Activated T-helper 1 cell treated with anti-CD3 and anti-CD28 coated beads, Interleukin-12 subunit alpha, Interleukin-12 subunit beta, Interleukin-2, Interleukin-4 antibody, amounts not matched to agents 30 ng/mL and 10 ng/mL and 1 ng/mL, durations not matched to agents 14 hours and 24 hours and 36 hours (primary cell): ENCODE measurements around the gene SEMA5B. TPM values are rescaled to one million over a fixed set of nuclear protein-coding genes. Genes with fewer than 3 reads are reported as not detected.

Experiments
- DNase-seq: peaks from one replicate; pipeline ENCODE4 v3.0.0; 2021; ENCODE audit warnings: low spot score
- H3K27ac Mint-ChIP-seq: one replicate; pipeline ENCODE4 v1.8.0; 2021; ENCODE audit warnings: mild to moderate bottlenecking, mixed read lengths
- H3K27me3 Mint-ChIP-seq: one replicate; pipeline ENCODE4 v1.8.0; 2022; ENCODE audit warnings: mild to moderate bottlenecking, moderate library complexity, mixed read lengths; ENCODE audit not compliant: insufficient read depth
- H3K36me3 Mint-ChIP-seq: one replicate; pipeline ENCODE4 v1.8.0; 2021; ENCODE audit warnings: low read depth, mixed read lengths
- H3K4me1 Mint-ChIP-seq: one replicate; pipeline ENCODE4 v1.8.0; 2021; ENCODE audit warnings: low read depth, mixed read lengths
- H3K4me3 Mint-ChIP-seq: one replicate; pipeline ENCODE4 v1.8.0; 2021; ENCODE audit warnings: mild to moderate bottlenecking, moderate library complexity, mixed read lengths
- H3K9me3 Mint-ChIP-seq: one replicate; pipeline ENCODE4 v1.8.0; 2021; ENCODE audit warnings: mixed read lengths
- intact Hi-C: fragments of 100-400 bp; cut with micrococcal nuclease; formaldehyde crosslinking; loops from one replicate; pipeline ENCODE4 v1.15.1; 2024
- total RNA-seq: library from RNA; stranded (reverse); gene quantifications from 2 replicates; pipeline ENCODE4 v1.2.3, GENCODE V29; 2022

The SEMA5B gene
- total RNA-seq, 1 donor from 2014 or later, result not detected

GRCh38 chr3:122967356-122967755, 60.2 kb downstream of the SEMA5B start:
- Mint-ChIP-seq H3K36me3 (no peaks in the 10 kb centered on the region), H3K27ac (no peak overlapping the region), H3K4me1 (no peaks in the 10 kb centered on the region), H3K27me3 (peaks cover 15% of the 10 kb centered on the region), H3K4me3 (no peak overlapping the region), H3K9me3 (no peaks in the 10 kb centered on the region)
- intact Hi-C loops, result no loop called here
- no peak for DNase-seq

GRCh38 chr3:122966045-122966444, 61.5 kb downstream of the SEMA5B start:
- Mint-ChIP-seq H3K36me3 (no peaks in the 10 kb centered on the region), H3K4me1 (no peaks in the 10 kb centered on the region), H3K4me3 (no peak overlapping the region), H3K27ac (no peak overlapping the region), H3K27me3 (peaks cover 17% of the 10 kb centered on the region), H3K9me3 (no peaks in the 10 kb centered on the region)
- intact Hi-C loops, result no loop called here
- no peak for DNase-seq

- Mint-ChIP-seq H3K36me3 (no peaks in the 10 kb centered on the region), H3K4me3 (no peak overlapping the region)
Measured at GRCh38 chr3:122964811-122965210, 62.8 kb downstream of the SEMA5B start.

GRCh38 chr3:122962149-122962548, 65.4 kb downstream of the SEMA5B start:
- no peak overlapping the region for H3K4me3 Mint-ChIP-seq
- no peak overlapping the region for H3K27ac Mint-ChIP-seq
- DNase-seq, result no peak
- no peaks in the 10 kb centered on the region for H3K36me3 Mint-ChIP-seq
- peaks cover 16% of the 10 kb centered on the region for H3K27me3 Mint-ChIP-seq
- H3K9me3 Mint-ChIP-seq, result no peaks in the 10 kb centered on the region
- intact Hi-C loops, result no loop called here
- no peaks in the 10 kb centered on the region for H3K4me1 Mint-ChIP-seq

More at GRCh38 chr3:122964811-122965210, 62.8 kb downstream of the SEMA5B start:
- no peak for DNase-seq
- intact Hi-C loops, result no loop called here
- H3K27ac Mint-ChIP-seq, result no peak overlapping the region
- peaks cover 16% of the 10 kb centered on the region for H3K27me3 Mint-ChIP-seq
- no peaks in the 10 kb centered on the region for H3K4me1 Mint-ChIP-seq
- no peaks in the 10 kb centered on the region for H3K9me3 Mint-ChIP-seq

GRCh38 chr3:122961146-122961545, 66.4 kb downstream of the SEMA5B start:
- intact Hi-C loops, result no loop called here
- Mint-ChIP-seq H3K4me3 (no peak overlapping the region), H3K9me3 (no peaks in the 10 kb centered on the region), H3K27ac (no peak overlapping the region), H3K4me1 (no peaks in the 10 kb centered on the region), H3K36me3 (no peaks in the 10 kb centered on the region), H3K27me3 (peaks cover 20% of the 10 kb centered on the region)
- no peak for DNase-seq

GRCh38 chr3:122960652-122961051, 66.9 kb downstream of the SEMA5B start:
- H3K4me1 Mint-ChIP-seq, result no peaks in the 10 kb centered on the region
- H3K9me3 Mint-ChIP-seq, result no peaks in the 10 kb centered on the region
- H3K27me3 Mint-ChIP-seq, result peaks cover 20% of the 10 kb centered on the region
- no peak for DNase-seq
- no peak overlapping the region for H3K4me3 Mint-ChIP-seq
- H3K27ac Mint-ChIP-seq, result no peak overlapping the region
- intact Hi-C loops, result no loop called here
- H3K36me3 Mint-ChIP-seq, result no peaks in the 10 kb centered on the region

- Mint-ChIP-seq H3K9me3 (no peaks in the 10 kb centered on the region), H3K27ac (no peak overlapping the region), H3K36me3 (no peaks in the 10 kb centered on the region), H3K27me3 (peaks cover 17% of the 10 kb centered on the region), H3K4me1 (no peaks in the 10 kb centered on the region), H3K4me3 (no peak overlapping the region)
- DNase-seq, result no peak
- intact Hi-C loops, result loop anchor here (10.0 kb wide), 1 partner anchor 1615 kb away; no protein-coding TSS in a partner anchor
Measured at GRCh38 chr3:122959339-122959738, 68.2 kb downstream of the SEMA5B start.

- intact Hi-C loops, result loop anchor here (10.0 kb wide), 1 partner anchor 1617 kb away; no protein-coding TSS in a partner anchor
- no peak overlapping the region for H3K27ac Mint-ChIP-seq
- H3K36me3 Mint-ChIP-seq, result no peaks in the 10 kb centered on the region
Measured at GRCh38 chr3:122957707-122958689, 69.6 kb downstream of the SEMA5B start.

GRCh38 chr3:122956693-122957455, 70.7 kb downstream of the SEMA5B start:
- H3K36me3 Mint-ChIP-seq, result no peaks in the 10 kb centered on the region
- H3K27me3 Mint-ChIP-seq, result peaks cover 10% of the 10 kb centered on the region
- H3K9me3 Mint-ChIP-seq, result no peaks in the 10 kb centered on the region

More at GRCh38 chr3:122957707-122958689, 69.6 kb downstream of the SEMA5B start:
- no peaks in the 10 kb centered on the region for H3K4me1 Mint-ChIP-seq
- peaks cover 15% of the 10 kb centered on the region for H3K27me3 Mint-ChIP-seq
- DNase-seq, result no peak
- no peaks in the 10 kb centered on the region for H3K9me3 Mint-ChIP-seq
- H3K4me3 Mint-ChIP-seq, result no peak overlapping the region

GRCh38 chr3:122955916-122956692, 71.5 kb downstream of the SEMA5B start:
- Mint-ChIP-seq H3K9me3 (no peaks in the 10 kb centered on the region), H3K4me1 (no peaks in the 10 kb centered on the region), H3K4me3 (no peak overlapping the region), H3K27me3 (peaks cover 10% of the 10 kb centered on the region), H3K27ac (no peak overlapping the region), H3K36me3 (no peaks in the 10 kb centered on the region)
- intact Hi-C loops, result loop anchor here (10.0 kb wide), 1 partner anchor 1619 kb away; no protein-coding TSS in a partner anchor
- no peak for DNase-seq

More at GRCh38 chr3:122956693-122957455, 70.7 kb downstream of the SEMA5B start:
- DNase-seq, result no peak
- Mint-ChIP-seq H3K4me3 (no peak overlapping the region), H3K4me1 (no peaks in the 10 kb centered on the region), H3K27ac (no peak overlapping the region)
- intact Hi-C loops, result loop anchor here (10.0 kb wide), 1 partner anchor 1618 kb away; no protein-coding TSS in a partner anchor

- no peaks in the 10 kb centered on the region for H3K4me1 Mint-ChIP-seq
- H3K9me3 Mint-ChIP-seq, result no peaks in the 10 kb centered on the region
- no peak overlapping the region for H3K27ac Mint-ChIP-seq
- peaks cover 16% of the 10 kb centered on the region for H3K27me3 Mint-ChIP-seq
- intact Hi-C loops, result loop anchor here (10.0 kb wide), 1 partner anchor 1622 kb away; no protein-coding TSS in a partner anchor
- H3K36me3 Mint-ChIP-seq, result no peaks in the 10 kb centered on the region
- DNase-seq, result no peak
- H3K4me3 Mint-ChIP-seq, result no peak overlapping the region
Measured at GRCh38 chr3:122952520-122952919, 75.0 kb downstream of the SEMA5B start.

- no peak overlapping the region for H3K27ac Mint-ChIP-seq
- no peaks in the 10 kb centered on the region for H3K9me3 Mint-ChIP-seq
- peaks cover 19% of the 10 kb centered on the region for H3K27me3 Mint-ChIP-seq
- intact Hi-C loops, result no loop called here
- no peaks in the 10 kb centered on the region for H3K4me1 Mint-ChIP-seq
- no peaks in the 10 kb centered on the region for H3K36me3 Mint-ChIP-seq
- H3K4me3 Mint-ChIP-seq, result no peak overlapping the region
- no peak for DNase-seq
Measured at GRCh38 chr3:122948408-122948807, 79.2 kb downstream of the SEMA5B start.
